Progenitor cell of endocrine pancreas (in vitro differentiated cells): Measurements from ENCODE around the gene KCTD14. TPM values are rescaled to one million over a fixed set of nuclear protein-coding genes. Genes with fewer than 3 reads are reported as not detected.
A peak's percentile ranks its signal among the peaks of the same experiment; 100 is the strongest.

Experiments
- DNase-seq: peaks from one replicate; pipeline ENCODE4 v3.0.0; 2021; ENCODE audit warnings: low spot score; ENCODE audit not compliant: unreplicated experiment
- H3K27ac Mint-ChIP-seq: 2 replicates; pipeline ENCODE4 v1.8.0; 2021; ENCODE audit warnings: mild to moderate bottlenecking, moderate library complexity, mixed read lengths
- H3K27me3 Mint-ChIP-seq: 2 replicates; pipeline ENCODE4 v1.8.0; 2021; ENCODE audit warnings: mixed read lengths
- H3K36me3 Mint-ChIP-seq: 2 replicates; pipeline ENCODE4 v1.8.0; 2022; ENCODE audit warnings: mixed read lengths; ENCODE audit not compliant: insufficient read depth
- H3K4me1 Mint-ChIP-seq: 2 replicates; pipeline ENCODE4 v1.8.0; 2021; ENCODE audit warnings: low read depth, mixed read lengths
- H3K4me3 Mint-ChIP-seq: 2 replicates; pipeline ENCODE4 v1.8.0; 2021; ENCODE audit warnings: low read depth, mild to moderate bottlenecking, moderate library complexity, mixed read lengths
- H3K9me3 Mint-ChIP-seq: 2 replicates; pipeline ENCODE4 v1.8.0; 2021; ENCODE audit warnings: low read depth, mixed read lengths
- CTCF ChIP-seq: fragments of 200-600 bp; sonication (generic); IDR thresholded peaks from one replicate; pipeline ENCODE4 v1.5.0; 2021; ENCODE audit warnings: antibody characterized with exemption, mild to moderate bottlenecking; ENCODE audit not compliant: unreplicated experiment
- total RNA-seq: library from RNA; stranded (reverse); gene quantifications from 2 replicates; pipeline ENCODE4 v1.2.1, GENCODE V29; 2021

KCTD14 gene
- total RNA-seq, 1 donor from 2014 or later: 5.4 TPM

- peaks cover 24% of the 10 kb centered on the region for H3K36me3 Mint-ChIP-seq
- H3K27me3 Mint-ChIP-seq: no peaks in the 10 kb centered on the region
- no peaks in the 10 kb centered on the region for H3K4me1 Mint-ChIP-seq
- H3K4me3 Mint-ChIP-seq: no peak overlapping the region
- TF ChIP-seq CTCF: no peak
- no peak for DNase-seq
- no peak overlapping the region for H3K27ac Mint-ChIP-seq
- no peaks in the 10 kb centered on the region for H3K9me3 Mint-ChIP-seq
Measured at GRCh38 chr11:78067704-78068103, 44.6 kb upstream of the KCTD14 start.

GRCh38 chr11:78066471-78066870 is 43.4 kb upstream of the KCTD14 start:
- Mint-ChIP-seq H3K4me1 (no peaks in the 10 kb centered on the region), H3K4me3 (no peak overlapping the region), H3K27me3 (no peaks in the 10 kb centered on the region), H3K36me3 (peaks cover 15% of the 10 kb centered on the region), H3K9me3 (no peaks in the 10 kb centered on the region), H3K27ac (peak overlapping the region; percentile 59)
- DNase-seq: no peak
- no peak for TF ChIP-seq CTCF

GRCh38 chr11:78065203-78065602 is 42.1 kb upstream of the KCTD14 start:
- H3K27ac Mint-ChIP-seq: no peak overlapping the region
- no peak overlapping the region for H3K4me3 Mint-ChIP-seq
- TF ChIP-seq CTCF: no peak
- no peaks in the 10 kb centered on the region for H3K27me3 Mint-ChIP-seq
- H3K4me1 Mint-ChIP-seq: no peaks in the 10 kb centered on the region
- H3K9me3 Mint-ChIP-seq: no peaks in the 10 kb centered on the region
- H3K36me3 Mint-ChIP-seq: peaks cover 13% of the 10 kb centered on the region
- no peak for DNase-seq

GRCh38 chr11:78063440-78064181 is 40.5 kb upstream of the KCTD14 start, which contains the start of gene THRSP:
TSS of gene THRSP (plus strand) at chr11:78063861. CDS start at chr11:78063882, 21 bp downstream.
- H3K4me3 Mint-ChIP-seq: no peak within 1 kb of the TSS
- H3K9me3 Mint-ChIP-seq: no peaks in the 10 kb centered on the region
- H3K27ac Mint-ChIP-seq: no peak within 1 kb of the TSS
- TF ChIP-seq CTCF: no peak
- no peaks in the 10 kb centered on the region for H3K4me1 Mint-ChIP-seq
- H3K36me3 Mint-ChIP-seq: peaks cover 9% of the 10 kb centered on the region
- H3K27me3 Mint-ChIP-seq: no peaks in the 10 kb centered on the region
- no peak for DNase-seq

- peaks cover 4% of the 10 kb centered on the region for H3K36me3 Mint-ChIP-seq
- no peak overlapping the region for H3K27ac Mint-ChIP-seq
- no peak overlapping the region for H3K4me3 Mint-ChIP-seq
- H3K9me3 Mint-ChIP-seq: no peaks in the 10 kb centered on the region
- DNase-seq: no peak
- TF ChIP-seq CTCF: no peak
- H3K27me3 Mint-ChIP-seq: no peaks in the 10 kb centered on the region
- no peaks in the 10 kb centered on the region for H3K4me1 Mint-ChIP-seq
Measured at GRCh38 chr11:78062671-78063070, 39.6 kb upstream of the KCTD14 start.
